Activated B cell treated with CpG ODN at 0.5 μM for 24 hours (primary cell): Measurements from ENCODE around the gene CPM. TPM values are rescaled to one million over a fixed set of nuclear protein-coding genes. Genes with fewer than 3 reads are reported as not detected.

Experiments
- ATAC-seq: fragments of 200-7000 bp; cut with Tn5 transposase; one replicate; pipeline ENCODE4 v1.10.0; 2021; ENCODE audit warnings: low read depth, mild to moderate bottlenecking, moderate library complexity
- CTCF ChIA-PET: fragments of 350-600 bp; sonication (Branson Sonifier 250); formaldehyde crosslinking; loops from one replicate; lab custom pipeline; 2021; ENCODE audit warnings: antibody characterized with exemption; lab: Charles Lee
- POLR2A ChIA-PET: fragments of 350-600 bp; sonication (Branson Sonifier 250); formaldehyde crosslinking; loops from one replicate; lab custom pipeline; 2021; ENCODE audit warnings: antibody characterized with exemption; lab: Charles Lee
- DNase-seq: peaks from one replicate; pipeline ENCODE4 v3.0.0; 2022
- H3K27ac Mint-ChIP-seq: one replicate; pipeline ENCODE4 v1.8.0; 2020; ENCODE audit warnings: mixed read lengths
- H3K27me3 Mint-ChIP-seq: one replicate; pipeline ENCODE4 v1.8.0; 2021; ENCODE audit warnings: mixed read lengths
- H3K36me3 Mint-ChIP-seq: one replicate; pipeline ENCODE4 v1.8.0; 2021; ENCODE audit warnings: low read depth, mixed read lengths
- H3K4me1 Mint-ChIP-seq: one replicate; pipeline ENCODE4 v1.8.0; 2021; ENCODE audit warnings: mixed read lengths
- H3K4me3 Mint-ChIP-seq: one replicate; pipeline ENCODE4 v1.8.0; 2020; ENCODE audit warnings: mild to moderate bottlenecking, mixed read lengths
- H3K9me3 Mint-ChIP-seq: one replicate; pipeline ENCODE4 v1.8.0; 2020; ENCODE audit warnings: mixed read lengths
- intact Hi-C: fragments of 100-400 bp; cut with micrococcal nuclease; formaldehyde crosslinking; loops from one replicate; pipeline ENCODE4 v1.15.1; 2024
- total RNA-seq: library from RNA; stranded (reverse); gene quantifications from 2 replicates; pipeline ENCODE4 v1.2.3, GENCODE V29; 2022
- TF ChIP-seq, protein P1 (sequence below): fragments of 200-600 bp; IDR thresholded peaks from one replicate; pipeline ENCODE4 v1.8.0; 2022; ENCODE audit warnings: antibody characterized with exemption, mild to moderate bottlenecking

The CPM gene
- total RNA-seq, 1 donor from 2014 or later: 10.1 TPM

GRCh38 chr12:68890701-68891113 is 42.3 kb downstream of the CPM start:
- TF ChIP-seq, protein P1, sequence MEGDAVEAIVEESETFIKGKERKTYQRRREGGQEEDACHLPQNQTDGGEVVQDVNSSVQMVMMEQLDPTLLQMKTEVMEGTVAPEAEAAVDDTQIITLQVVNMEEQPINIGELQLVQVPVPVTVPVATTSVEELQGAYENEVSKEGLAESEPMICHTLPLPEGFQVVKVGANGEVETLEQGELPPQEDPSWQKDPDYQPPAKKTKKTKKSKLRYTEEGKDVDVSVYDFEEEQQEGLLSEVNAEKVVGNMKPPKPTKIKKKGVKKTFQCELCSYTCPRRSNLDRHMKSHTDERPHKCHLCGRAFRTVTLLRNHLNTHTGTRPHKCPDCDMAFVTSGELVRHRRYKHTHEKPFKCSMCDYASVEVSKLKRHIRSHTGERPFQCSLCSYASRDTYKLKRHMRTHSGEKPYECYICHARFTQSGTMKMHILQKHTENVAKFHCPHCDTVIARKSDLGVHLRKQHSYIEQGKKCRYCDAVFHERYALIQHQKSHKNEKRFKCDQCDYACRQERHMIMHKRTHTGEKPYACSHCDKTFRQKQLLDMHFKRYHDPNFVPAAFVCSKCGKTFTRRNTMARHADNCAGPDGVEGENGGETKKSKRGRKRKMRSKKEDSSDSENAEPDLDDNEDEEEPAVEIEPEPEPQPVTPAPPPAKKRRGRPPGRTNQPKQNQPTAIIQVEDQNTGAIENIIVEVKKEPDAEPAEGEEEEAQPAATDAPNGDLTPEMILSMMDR: no peak
- peaks cover 28% of the 10 kb centered on the region for H3K4me1 Mint-ChIP-seq
- H3K27ac Mint-ChIP-seq: no peak overlapping the region
- intact Hi-C loops: no loop called here
- ATAC-seq (no peak), DNase-seq (no peak)
- no peak overlapping the region for H3K4me3 Mint-ChIP-seq
- no peaks in the 10 kb centered on the region for H3K36me3 Mint-ChIP-seq
- POLR2A ChIA-PET: no interaction called here
- no peaks in the 10 kb centered on the region for H3K27me3 Mint-ChIP-seq
- H3K9me3 Mint-ChIP-seq: no peaks in the 10 kb centered on the region
- CTCF ChIA-PET: no interaction called here

DNA sequence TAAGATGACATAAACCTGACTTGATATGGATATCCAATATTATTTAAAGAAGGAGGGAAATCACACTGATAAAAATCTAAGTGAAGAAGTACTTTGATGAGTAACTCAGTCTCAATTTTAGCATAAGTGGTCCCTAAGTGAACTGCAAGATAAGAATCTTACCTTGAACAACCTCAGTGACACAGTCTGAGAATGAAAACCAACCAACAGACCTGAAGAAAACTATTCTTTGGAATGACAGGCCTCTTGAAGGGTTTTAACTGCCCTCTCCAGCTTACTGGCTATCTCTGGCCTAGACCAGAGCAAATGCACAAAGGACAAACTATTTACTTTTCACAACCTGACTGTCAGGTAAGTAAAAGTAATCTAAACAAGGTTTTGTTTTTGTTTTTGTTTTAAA is 44.7 kb downstream of the CPM start:
- no peaks in the 10 kb centered on the region for H3K36me3 Mint-ChIP-seq
- H3K27ac Mint-ChIP-seq: no peak overlapping the region
- H3K4me1 Mint-ChIP-seq: peaks cover 20% of the 10 kb centered on the region
- no peak for ATAC-seq
- H3K27me3 Mint-ChIP-seq: no peaks in the 10 kb centered on the region
- DNase-seq: no peak
- POLR2A ChIA-PET: interaction anchor here (0.5 kb wide), 1 partner anchor 13 kb away, joined by 3 read pairs; no protein-coding TSS in a partner anchor
- H3K9me3 Mint-ChIP-seq: no peaks in the 10 kb centered on the region
- TF ChIP-seq, protein P1: no peak
- CTCF ChIA-PET: no interaction called here
- H3K4me3 Mint-ChIP-seq: no peak overlapping the region
- intact Hi-C loops: no loop called here

- CTCF ChIA-PET: no interaction called here
- ATAC-seq: no peak
- TF ChIP-seq, protein P1: no peak
- Mint-ChIP-seq H3K27ac (no peak overlapping the region), H3K27me3 (no peaks in the 10 kb centered on the region), H3K4me1 (peaks cover 21% of the 10 kb centered on the region), H3K36me3 (no peaks in the 10 kb centered on the region), H3K4me3 (no peak overlapping the region), H3K9me3 (no peaks in the 10 kb centered on the region)
- POLR2A ChIA-PET: interaction anchor here (0.5 kb wide), 1 partner anchor 14 kb away, joined by 3 read pairs; no protein-coding TSS in a partner anchor
- intact Hi-C loops: no loop called here
- DNase-seq: no peak
These were observed 45.3 kb downstream of the CPM start for GRCh38 chr12:68887641-68888040.

GRCh38 chr12:68886636-68887572 is 46.1 kb downstream of the CPM start:
- no peak for ATAC-seq
- Mint-ChIP-seq H3K27me3 (no peaks in the 10 kb centered on the region), H3K9me3 (peaks cover 3% of the 10 kb centered on the region), H3K27ac (no peak overlapping the region), H3K4me3 (no peak overlapping the region), H3K4me1 (peaks cover 18% of the 10 kb centered on the region), H3K36me3 (no peaks in the 10 kb centered on the region)
- intact Hi-C loops: no loop called here
- ChIA-PET POLR2A (no interaction called here), CTCF (no interaction called here)
- TF ChIP-seq, protein P1: no peak
- DNase-seq: no peak

DNA sequence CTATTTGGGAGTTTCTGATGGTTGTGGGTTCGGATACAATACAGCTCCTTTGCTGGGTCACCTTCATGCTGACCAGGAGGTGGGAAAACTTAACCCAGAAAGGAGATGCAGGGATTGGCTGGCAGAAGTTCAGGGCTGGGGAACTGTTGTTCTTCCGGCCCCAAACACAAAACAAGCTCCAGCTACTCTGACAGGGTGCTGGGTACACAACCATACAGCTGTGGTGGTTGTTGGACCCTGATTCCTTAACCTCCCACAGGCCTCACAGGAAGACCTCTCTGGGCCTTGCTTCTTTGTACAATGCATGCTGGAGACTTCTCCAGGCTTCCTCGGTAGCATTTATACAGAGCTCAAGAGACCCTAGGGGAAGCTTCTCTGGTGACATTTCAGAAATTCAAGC is 47.6 kb downstream of the CPM start:
- Mint-ChIP-seq H3K4me3 (no peak overlapping the region), H3K4me1 (peaks cover 15% of the 10 kb centered on the region), H3K27ac (no peak overlapping the region), H3K9me3 (peaks cover 3% of the 10 kb centered on the region), H3K27me3 (no peaks in the 10 kb centered on the region), H3K36me3 (no peaks in the 10 kb centered on the region)
- ATAC-seq (no peak), DNase-seq (no peak)
- intact Hi-C loops: no loop called here
- ChIA-PET POLR2A (no interaction called here), CTCF (no interaction called here)
- TF ChIP-seq, protein P1: no peak
